HepG2 (cell line): ENCODE measurements around the gene TBC1D22A. TPM values are rescaled to one million over a fixed set of nuclear protein-coding genes. Genes with fewer than 3 reads are reported as not detected.

ENCODE experiments used
- ATAC-seq: fragments of 200-7000 bp; cut with Tn5 transposase; 3 replicates; pipeline ENCODE4 v1.9.1; 2020; ENCODE audit warnings: mild to moderate bottlenecking, moderate library complexity
- BruUV-seq: library from RNA; stranded (reverse); fragments of 400-500 nt; replicated peaks from 2 replicates; lab custom pipeline; 2021; lab: Mats Ljungman, UMichigan
- CTCF ChIA-PET: fragments of 300-600 bp; formaldehyde crosslinking; extraction: SDS; loops from one replicate; lab custom pipeline; 2021; ENCODE audit warnings: low total read pairs, inconsistent platforms, low intra/inter-chr PET ratio; lab: Yijun Ruan, JAX
- POLR2A ChIA-PET: fragments of 350-600 bp; sonication (Branson Sonifier 250); formaldehyde crosslinking; loops from one replicate; lab custom pipeline; 2020; ENCODE audit warnings: antibody characterized with exemption, inconsistent platforms; lab: Yijun Ruan, JAX
- DNase-seq: peaks from one replicate; pipeline ENCODE4 v3.0.0-alpha.2; 2015; ENCODE audit warnings: low spot score
- FAIRE-seq: peaks from 3 replicates; lab custom pipeline; 2011; peaks lifted over from hg19 to GRCh38; lab: Jason Lieb, UNC
- H2AFZ ChIP-seq: one replicate; pipeline ENCODE4 v1.6.1; 2011; ENCODE audit warnings: low read length, inconsistent platforms
- H3K27ac ChIP-seq: fragments of 300-600 bp; 3 replicates; pipeline ENCODE4 v1.8.0; 2011; ENCODE audit warnings: mixed run types, mild to moderate bottlenecking, mixed read lengths, low read length, inconsistent platforms; ENCODE audit not compliant: insufficient read depth; ENCODE audit errors: extremely low read length
- H3K27me3 ChIP-seq, 2 experiments: fragments of 200-600 bp in 1 of 2; 2 replicates in 1 of 2; 3 replicates in 1 of 2; pipeline versions ENCODE4 v1.6.0 to v1.8.0; 2011; ENCODE audit warnings: low read length in 2 of 2, mild to moderate bottlenecking in 2 of 2, moderate library complexity in 2 of 2, inconsistent platforms in 1 of 2; ENCODE audit not compliant: insufficient read depth in 2 of 2, control insufficient read depth in 1 of 2
- H3K36me3 ChIP-seq, 2 experiments: fragments of 200-600 bp in 1 of 2; replicated peaks in 1 of 2; 2 replicates in 1 of 2; 3 replicates in 1 of 2; pipeline versions ENCODE4 v1.5.1 to v1.8.0; 2011; ENCODE audit warnings: low read length in 2 of 2, inconsistent platforms in 1 of 2; ENCODE audit not compliant: insufficient read depth in 2 of 2, control insufficient read depth in 1 of 2
- H3K4me1 ChIP-seq: 2 replicates; pipeline ENCODE4 v1.5.1; 2012; ENCODE audit warnings: low read length, inconsistent platforms; ENCODE audit not compliant: insufficient read depth
- H3K4me2 ChIP-seq: 2 replicates; pipeline ENCODE4 v1.6.0; 2011; ENCODE audit warnings: low read depth, low read length, inconsistent platforms
- H3K4me3 ChIP-seq, 3 experiments: fragments of 200-600 bp in 1 of 3; sonication (generic), shearing (Covaris generic) in 1 of 3; replicated peaks in 1 of 3; 2 replicates each; pipeline ENCODE4 v1.5.1; 2011 to 2016; ENCODE audit warnings: low read length in 3 of 3, inconsistent platforms in 2 of 3, low read depth in 2 of 3, mild to moderate bottlenecking in 2 of 3, control low read depth in 1 of 3, mixed read lengths in 1 of 3; ENCODE audit not compliant: insufficient read depth in 1 of 3
- H3K79me2 ChIP-seq: one replicate; pipeline ENCODE4 v1.6.1; 2011; ENCODE audit warnings: low read length, inconsistent platforms; ENCODE audit not compliant: insufficient read depth
- H3K9ac ChIP-seq: 2 replicates; pipeline ENCODE4 v1.6.0; 2011; ENCODE audit warnings: mild to moderate bottlenecking, low read depth, low read length, inconsistent platforms; ENCODE audit not compliant: insufficient read depth
- H3K9me3 ChIP-seq: 2 replicates; pipeline ENCODE4 v1.5.1; 2012; ENCODE audit warnings: mild to moderate bottlenecking, low read length
- H4K20me1 ChIP-seq: 2 replicates; pipeline ENCODE4 v1.6.0; 2011; ENCODE audit warnings: inconsistent platforms, mild to moderate bottlenecking, low read length, moderate library complexity; ENCODE audit not compliant: insufficient read depth
- CSRNP1 ChIP-seq: sonication (generic); formaldehyde crosslinking; IDR thresholded peaks from 2 replicates; pipeline ENCODE4 v1.8.1; 2023; ENCODE audit warnings: mild to moderate bottlenecking, missing genetic modification reagents
- HIC2 ChIP-seq: sonication (generic); formaldehyde crosslinking; IDR thresholded peaks from 2 replicates; pipeline ENCODE4 v1.9.0; 2022; ENCODE audit warnings: low read depth, missing genetic modification reagents
- IRX3 ChIP-seq: sonication (generic); formaldehyde crosslinking; IDR thresholded peaks from 2 replicates; pipeline ENCODE4 v1.8.1; 2023; ENCODE audit warnings: mild to moderate bottlenecking, low read depth, missing genetic modification reagents, borderline replicate concordance
- NR2C2 ChIP-seq: sonication (generic); formaldehyde crosslinking; IDR thresholded peaks from 2 replicates; pipeline ENCODE4 v1.4.0; 2020; ENCODE audit warnings: missing genetic modification reagents, mild to moderate bottlenecking, moderate library complexity, borderline replicate concordance
- PHF21A ChIP-seq: sonication (generic); formaldehyde crosslinking; IDR thresholded peaks from 2 replicates; pipeline ENCODE4 v1.5.0; 2020; ENCODE audit warnings: mild to moderate bottlenecking, missing genetic modification reagents
- POLR2G ChIP-seq: fragments of 200-400 bp; formaldehyde crosslinking; IDR thresholded peaks from 2 replicates; pipeline ENCODE4 v1.6.1; 2018; ENCODE audit warnings: mild to moderate bottlenecking, low read depth, low read length, moderate library complexity
- SOX6 ChIP-seq, 2 experiments: fragments of 450-650 bp in 1 of 2; sonication (generic) in 1 of 2; formaldehyde crosslinking in 1 of 2; IDR thresholded peaks; 2 replicates each; pipeline versions ENCODE4 v1.4.0 to v1.6.1; 2017 to 2020; ENCODE audit warnings: antibody characterized with exemption in 1 of 2, mild to moderate bottlenecking in 1 of 2, missing genetic modification reagents in 1 of 2
- ZNF768 ChIP-seq: sonication (generic); formaldehyde crosslinking; IDR thresholded peaks from 2 replicates; pipeline ENCODE4 v1.4.0; 2020; ENCODE audit warnings: missing genetic modification reagents
- WGBS: methylation state at CpG from one replicate; pipeline ENCODE4 v1.1.6; 2017; ENCODE audit warnings: low lambda C conversion rate; 5-methylcytosine and 5-hydroxymethylcytosine counted together
- in situ Hi-C: cut with HindIII; loops from 2 replicates; pipeline ENCODE4 v1.10.0; 2017; ENCODE audit warnings: low pct_unique_long_range_greater_than_20kb; ENCODE audit not compliant: extremely low pct_ligation_motif_present
- intact Hi-C: fragments of 100-400 bp; cut with micrococcal nuclease; formaldehyde crosslinking; loops from one replicate; pipeline ENCODE4 v1.10.0; 2022; ENCODE audit not compliant: unreplicated experiment
- polyA plus RNA-seq, 8 experiments: library from polyadenylated mRNA; depleted of rRNA in 3 of 8; stranded (reverse) in 7 of 8; unstranded in 1 of 8; fragments of >200 nt; fragmentation: Illumina TruSeq in 4 of 8; extraction: Trizol in 4 of 8; gene quantifications; 2 replicates each; pipeline versions ENCODE4 v1.2.1 to v1.2.3, GENCODE V29; 2011 to 2016; ENCODE audit warnings: low read depth in 4 of 8, missing spikeins in 1 of 8, mixed read lengths in 1 of 8; ENCODE audit not compliant: insufficient read depth in 1 of 8
- total RNA-seq, 5 experiments: library from RNA; depleted of rRNA; stranded (reverse); fragments of >200 nt; fragmentation: Illumina TruSeq; extraction: Trizol; gene quantifications; 2 replicates each; pipeline ENCODE4 v1.2.3, GENCODE V29; 2016; ENCODE audit warnings: low read depth in 1 of 5
- TF ChIP-seq, protein P1 (sequence below): sonication (generic); formaldehyde crosslinking; IDR thresholded peaks from 2 replicates; pipeline ENCODE4 v1.5.1; 2020; ENCODE audit warnings: missing genetic modification reagents, mild to moderate bottlenecking, borderline replicate concordance
- TF ChIP-seq, protein P2 (sequence below): sonication (generic); formaldehyde crosslinking; conservative IDR thresholded peaks from 2 replicates; pipeline ENCODE4 v1.4.0; 2020; ENCODE audit warnings: mild to moderate bottlenecking, missing genetic modification reagents, moderate library complexity
- TF ChIP-seq, protein P3 (sequence below): IDR thresholded peaks from 2 replicates; pipeline ENCODE4 v1.6.1; 2012; ENCODE audit warnings: inconsistent platforms

TBC1D22A gene
- total and polyA plus RNA-seq, 2 of the 13 experiments (the other 11 are each of a cell fraction or from before 2014, with no cell fraction given): 17.3 to 18.0 TPM

DNA sequence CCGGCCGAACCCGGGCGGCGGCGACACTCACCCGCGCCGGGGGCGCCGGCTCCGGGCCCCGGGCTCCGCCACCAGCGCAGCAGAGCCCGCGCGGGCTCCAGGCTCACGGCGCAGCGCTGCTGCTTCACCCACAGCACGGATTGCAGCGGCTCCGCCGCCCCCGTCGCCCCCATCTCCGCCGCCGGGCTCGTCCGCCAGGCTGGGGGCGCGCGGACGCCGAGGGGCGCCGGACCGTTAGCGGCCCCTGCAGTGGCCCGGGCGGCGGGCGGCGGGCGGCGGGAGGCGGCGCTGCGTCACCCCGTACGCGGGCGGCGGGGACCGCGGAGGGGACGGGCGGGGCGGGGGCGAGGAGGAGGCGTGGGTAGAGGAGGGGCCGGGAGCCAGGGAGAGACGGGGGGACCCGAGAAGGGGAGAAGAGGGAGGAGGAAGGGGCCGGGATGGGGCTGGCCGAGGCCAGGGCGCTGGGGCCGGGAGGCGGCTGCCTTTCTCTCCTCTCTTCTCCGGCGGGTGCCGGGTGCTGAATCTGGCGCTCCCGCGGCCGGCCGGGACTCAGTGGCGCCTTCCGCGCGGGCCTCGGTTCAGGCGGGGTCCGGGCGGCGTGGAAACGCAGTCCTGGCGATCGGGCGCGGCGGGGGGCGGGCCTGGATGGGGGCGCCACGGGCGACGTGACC is 24.3 kb upstream of the TBC1D22A start, which contains the start of gene CERK:
CERK (minus strand) TSS at position 277 of the 671 bp plus-strand sequence; CDS start at position 173, 104 bp downstream.
- no TSS peak for BruUV-seq
- Histone ChIP-seq H3K4me3 (peak within 1 kb of the TSS; percentile 79 to 92 (median 84)), H4K20me1 (peaks cover 18% of the 10 kb centered on the region), H3K27me3 (no peaks in the 10 kb centered on the region; a peak in 1 of 5 replicates), H3K4me2 (peak within 1 kb of the TSS; percentile 95), H3K36me3 (peaks cover 0 to 3% of the 10 kb centered on the region in 2 experiments; a peak in 1 of 5 replicates), H3K9ac (peak within 1 kb of the TSS; percentile 87), H3K4me1 (peaks cover 78% of the 10 kb centered on the region), H2AFZ (no peak within 1 kb of the TSS), H3K27ac (peak within 1 kb of the TSS; percentile 87), H3K79me2 (peaks cover 36% of the 10 kb centered on the region), H3K9me3 (no peaks in the 10 kb centered on the region)
- ATAC-seq (peak; percentile 60), DNase-seq (peak; percentile 36), FAIRE-seq (no peak)
- intact Hi-C loops: loop anchor here (2.0 to 10.0 kb wide), 2 partner anchors 17 to 163 kb away; no protein-coding TSS in a partner anchor
- ChIA-PET POLR2A (interaction anchor here (0.8 to 4.0 kb wide), 12 partner anchors 13 to 177 kb away, joined by 3 to 42 read pairs (median 6); partner anchors contain the start of gene TBC1D22A), CTCF (interaction anchor here (0.9 kb wide), 1 partner anchor 21 kb away, joined by 5 read pairs; no protein-coding TSS in a partner anchor)
- 0% methylated on average over 3 of the region's 99 CpGs for WGBS
- in situ Hi-C loops: no loop called here
- TF ChIP-seq, protein P1, sequence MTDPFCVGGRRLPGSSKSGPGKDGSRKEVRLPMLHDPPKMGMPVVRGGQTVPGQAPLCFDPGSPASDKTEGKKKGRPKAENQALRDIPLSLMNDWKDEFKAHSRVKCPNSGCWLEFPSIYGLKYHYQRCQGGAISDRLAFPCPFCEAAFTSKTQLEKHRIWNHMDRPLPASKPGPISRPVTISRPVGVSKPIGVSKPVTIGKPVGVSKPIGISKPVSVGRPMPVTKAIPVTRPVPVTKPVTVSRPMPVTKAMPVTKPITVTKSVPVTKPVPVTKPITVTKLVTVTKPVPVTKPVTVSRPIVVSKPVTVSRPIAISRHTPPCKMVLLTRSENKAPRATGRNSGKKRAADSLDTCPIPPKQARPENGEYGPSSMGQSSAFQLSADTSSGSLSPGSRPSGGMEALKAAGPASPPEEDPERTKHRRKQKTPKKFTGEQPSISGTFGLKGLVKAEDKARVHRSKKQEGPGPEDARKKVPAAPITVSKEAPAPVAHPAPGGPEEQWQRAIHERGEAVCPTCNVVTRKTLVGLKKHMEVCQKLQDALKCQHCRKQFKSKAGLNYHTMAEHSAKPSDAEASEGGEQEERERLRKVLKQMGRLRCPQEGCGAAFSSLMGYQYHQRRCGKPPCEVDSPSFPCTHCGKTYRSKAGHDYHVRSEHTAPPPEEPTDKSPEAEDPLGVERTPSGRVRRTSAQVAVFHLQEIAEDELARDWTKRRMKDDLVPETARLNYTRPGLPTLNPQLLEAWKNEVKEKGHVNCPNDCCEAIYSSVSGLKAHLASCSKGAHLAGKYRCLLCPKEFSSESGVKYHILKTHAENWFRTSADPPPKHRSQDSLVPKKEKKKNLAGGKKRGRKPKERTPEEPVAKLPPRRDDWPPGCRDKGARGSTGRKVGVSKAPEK (CRISPR knock-in tag): no peak
- TF ChIP-seq, protein P2, sequence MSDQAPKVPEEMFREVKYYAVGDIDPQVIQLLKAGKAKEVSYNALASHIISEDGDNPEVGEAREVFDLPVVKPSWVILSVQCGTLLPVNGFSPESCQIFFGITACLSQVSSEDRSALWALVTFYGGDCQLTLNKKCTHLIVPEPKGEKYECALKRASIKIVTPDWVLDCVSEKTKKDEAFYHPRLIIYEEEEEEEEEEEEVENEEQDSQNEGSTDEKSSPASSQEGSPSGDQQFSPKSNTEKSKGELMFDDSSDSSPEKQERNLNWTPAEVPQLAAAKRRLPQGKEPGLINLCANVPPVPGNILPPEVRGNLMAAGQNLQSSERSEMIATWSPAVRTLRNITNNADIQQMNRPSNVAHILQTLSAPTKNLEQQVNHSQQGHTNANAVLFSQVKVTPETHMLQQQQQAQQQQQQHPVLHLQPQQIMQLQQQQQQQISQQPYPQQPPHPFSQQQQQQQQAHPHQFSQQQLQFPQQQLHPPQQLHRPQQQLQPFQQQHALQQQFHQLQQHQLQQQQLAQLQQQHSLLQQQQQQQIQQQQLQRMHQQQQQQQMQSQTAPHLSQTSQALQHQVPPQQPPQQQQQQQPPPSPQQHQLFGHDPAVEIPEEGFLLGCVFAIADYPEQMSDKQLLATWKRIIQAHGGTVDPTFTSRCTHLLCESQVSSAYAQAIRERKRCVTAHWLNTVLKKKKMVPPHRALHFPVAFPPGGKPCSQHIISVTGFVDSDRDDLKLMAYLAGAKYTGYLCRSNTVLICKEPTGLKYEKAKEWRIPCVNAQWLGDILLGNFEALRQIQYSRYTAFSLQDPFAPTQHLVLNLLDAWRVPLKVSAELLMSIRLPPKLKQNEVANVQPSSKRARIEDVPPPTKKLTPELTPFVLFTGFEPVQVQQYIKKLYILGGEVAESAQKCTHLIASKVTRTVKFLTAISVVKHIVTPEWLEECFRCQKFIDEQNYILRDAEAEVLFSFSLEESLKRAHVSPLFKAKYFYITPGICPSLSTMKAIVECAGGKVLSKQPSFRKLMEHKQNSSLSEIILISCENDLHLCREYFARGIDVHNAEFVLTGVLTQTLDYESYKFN (CRISPR knock-in tag): 0 out of 2 replicates have a peak, but pooled peaks have one; percentile 18
- peak; percentile 16; the same call in 1 of the 2 replicates for TF ChIP-seq PHF21A (CRISPR knock-in tag)
- TF ChIP-seq, protein P3, sequence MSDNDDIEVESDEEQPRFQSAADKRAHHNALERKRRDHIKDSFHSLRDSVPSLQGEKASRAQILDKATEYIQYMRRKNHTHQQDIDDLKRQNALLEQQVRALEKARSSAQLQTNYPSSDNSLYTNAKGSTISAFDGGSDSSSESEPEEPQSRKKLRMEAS: 0 out of 2 replicates have a peak, but pooled peaks have one; percentile 34
- TF ChIP-seq CSRNP1: no peak
- no peak for TF ChIP-seq SOX6 (IDR thresholded peaks at IDR 0.05)
- TF ChIP-seq SOX6 (CRISPR knock-in tag; IDR thresholded peaks at IDR 0.05): no peak
- peak; percentile 18; the same call in 1 of the 2 replicates for TF ChIP-seq NR2C2
- TF ChIP-seq IRX3: 0 out of 2 replicates have a peak, but pooled peaks have one; percentile 56
- TF ChIP-seq HIC2: no peak
- TF ChIP-seq ZNF768 (CRISPR knock-in tag): no peak
- TF ChIP-seq POLR2G: peak; percentile 51
